NCI-H526 (cell line): Measurements from ENCODE around the gene TMEM51.

Source experiments
- DNase-seq, 2 experiments: peaks; one replicate each; lab custom pipeline; 2025; lab: John Stamatoyannopoulos, UW

Gene TMEM51

GRCh38 chr1:15153184-15153841 lies at the start of gene TMEM51:
Gene TMEM51, plus strand, starts transcription at chr1:15153747. Its CDS starts 61,341 bp downstream, at chr1:15215088.
- DNase-seq: peak; percentile 76 to 93

- no peak for DNase-seq
Measured at GRCh38 chr1:15103906-15104305, 49.6 kb upstream of the TMEM51 start.

- DNase-seq: no peak
Measured at GRCh38 chr1:15104768-15105167, 48.8 kb upstream of the TMEM51 start.

GRCh38 chr1:15106608-15107007 lies 46.9 kb upstream of the TMEM51 start:
- no peak for DNase-seq

- DNase-seq: no peak
Measured at GRCh38 chr1:15107058-15107687, 46.4 kb upstream of the TMEM51 start.

- no peak for DNase-seq
Measured at GRCh38 chr1:15107911-15108310, 45.6 kb upstream of the TMEM51 start.

- DNase-seq: no peak
Measured at GRCh38 chr1:15110128-15110866, 43.2 kb upstream of the TMEM51 start.

GRCh38 chr1:15110867-15111230 lies 42.7 kb upstream of the TMEM51 start:
- DNase-seq: peak in 1 of 2 experiments; percentile 24

- no peak for DNase-seq
Measured at GRCh38 chr1:15113146-15113545, 40.4 kb upstream of the TMEM51 start.

- no peak for DNase-seq
Measured at GRCh38 chr1:15114884-15115283, 38.7 kb upstream of the TMEM51 start.

- DNase-seq: no peak
Measured at GRCh38 chr1:15115542-15116330, 37.8 kb upstream of the TMEM51 start.

GRCh38 chr1:15116966-15117365 lies 36.6 kb upstream of the TMEM51 start:
- DNase-seq: no peak

- no peak for DNase-seq
Measured at GRCh38 chr1:15117671-15118325, 35.7 kb upstream of the TMEM51 start.

- DNase-seq: no peak
Measured at GRCh38 chr1:15118579-15118978, 35.0 kb upstream of the TMEM51 start.

- no peak for DNase-seq
Measured at GRCh38 chr1:15120251-15120945, 33.1 kb upstream of the TMEM51 start.

GRCh38 chr1:15122331-15122730 lies 31.2 kb upstream of the TMEM51 start:
- no peak for DNase-seq

GRCh38 chr1:15123270-15123669 lies 30.3 kb upstream of the TMEM51 start:
- DNase-seq: no peak

- no peak for DNase-seq
Measured at GRCh38 chr1:15123925-15124324, 29.6 kb upstream of the TMEM51 start.

GRCh38 chr1:15124362-15125100 lies 29.0 kb upstream of the TMEM51 start:
- DNase-seq: no peak

- DNase-seq: no peak
Measured at GRCh38 chr1:15125101-15125745, 28.3 kb upstream of the TMEM51 start.
